Peyer's patch (tissue), 4 donors: ENCODE results near the gene ALDH8A1.

ENCODE experiments used
- POLR2A ChIP-seq, 2 donors: fragments of 450-650 bp; IDR thresholded peaks; one replicate each; pipeline ENCODE4 v1.5.1; 2017; ENCODE audit warnings: antibody characterized with exemption in 2 of 2, mild to moderate bottlenecking in 2 of 2, moderate library complexity in 2 of 2
- TF ChIP-seq, protein P1 (sequence below), 6 experiments: fragments of 450-650 bp in 4 of 6; fragments of 200-600 bp in 2 of 6; sonication (generic) in 1 of 6; IDR thresholded peaks; one replicate each; pipeline ENCODE4 v1.5.1; 2017 to 2019; ENCODE audit warnings: antibody characterized with exemption in 6 of 6, mild to moderate bottlenecking in 3 of 6, moderate library complexity in 1 of 6

GRCh38 chr6:134934793-134935485 is 15.0 kb downstream of the ALDH8A1 start:
- TF ChIP-seq, protein P1, sequence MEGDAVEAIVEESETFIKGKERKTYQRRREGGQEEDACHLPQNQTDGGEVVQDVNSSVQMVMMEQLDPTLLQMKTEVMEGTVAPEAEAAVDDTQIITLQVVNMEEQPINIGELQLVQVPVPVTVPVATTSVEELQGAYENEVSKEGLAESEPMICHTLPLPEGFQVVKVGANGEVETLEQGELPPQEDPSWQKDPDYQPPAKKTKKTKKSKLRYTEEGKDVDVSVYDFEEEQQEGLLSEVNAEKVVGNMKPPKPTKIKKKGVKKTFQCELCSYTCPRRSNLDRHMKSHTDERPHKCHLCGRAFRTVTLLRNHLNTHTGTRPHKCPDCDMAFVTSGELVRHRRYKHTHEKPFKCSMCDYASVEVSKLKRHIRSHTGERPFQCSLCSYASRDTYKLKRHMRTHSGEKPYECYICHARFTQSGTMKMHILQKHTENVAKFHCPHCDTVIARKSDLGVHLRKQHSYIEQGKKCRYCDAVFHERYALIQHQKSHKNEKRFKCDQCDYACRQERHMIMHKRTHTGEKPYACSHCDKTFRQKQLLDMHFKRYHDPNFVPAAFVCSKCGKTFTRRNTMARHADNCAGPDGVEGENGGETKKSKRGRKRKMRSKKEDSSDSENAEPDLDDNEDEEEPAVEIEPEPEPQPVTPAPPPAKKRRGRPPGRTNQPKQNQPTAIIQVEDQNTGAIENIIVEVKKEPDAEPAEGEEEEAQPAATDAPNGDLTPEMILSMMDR (IDR thresholded peaks at IDR 0.05), result no peak
- TF ChIP-seq POLR2A (IDR thresholded peaks at IDR 0.05), result no peak
